NT2/D1 (cell line): ENCODE measurements around the gene PHF24.

Experiments
- SUZ12 ChIP-seq: IDR thresholded peaks from 2 replicates; pipeline ENCODE4 v1.6.1; 2011; ENCODE audit not compliant: insufficient read length, insufficient read depth; ENCODE audit errors: extremely low read depth
- YY1 ChIP-seq: IDR thresholded peaks from 2 replicates; pipeline ENCODE4 v1.6.1; 2011; ENCODE audit not compliant: insufficient read length, insufficient read depth

DNA sequence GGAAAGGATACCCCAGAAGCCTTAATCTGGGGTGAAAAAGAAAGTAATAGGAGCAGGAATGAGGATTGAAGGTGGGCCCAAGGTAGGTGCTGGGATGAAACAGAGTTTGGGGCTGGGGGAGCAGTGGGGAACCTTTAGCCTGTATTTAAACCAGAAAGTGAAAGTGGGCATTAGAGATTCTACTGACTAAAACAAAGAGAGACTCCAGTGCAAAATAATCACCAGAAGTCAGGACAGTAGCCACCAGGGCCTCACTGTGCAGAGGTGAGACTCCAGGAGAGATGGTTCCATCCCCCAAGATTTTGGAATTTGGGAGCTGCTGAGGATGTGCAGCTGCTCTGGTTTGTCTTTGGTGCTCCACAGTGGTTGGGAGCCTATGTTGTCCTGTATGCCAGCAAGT is 44.5 kb downstream of the PHF24 start:
- TF ChIP-seq YY1: no peak
- TF ChIP-seq SUZ12: no peak
